Astrocyte of the spinal cord (primary cell): ENCODE results near the gene RPS15.
A peak's percentile ranks its signal among the peaks of the same experiment; 100 is the strongest.

ENCODE experiments used
- DNase-seq: peaks from one replicate; pipeline ENCODE4 v3.0.0; 2011; ENCODE audit warnings: low read depth, low spot score
- H3K4me3 ChIP-seq: 2 replicates; pipeline ENCODE4 v1.5.1; 2011; ENCODE audit warnings: low read depth, mild to moderate bottlenecking, low read length, moderate library complexity
- in situ Hi-C: cut with HindIII; loops from 2 replicates; pipeline ENCODE4 v1.10.0; 2017; ENCODE audit warnings: low sequenced_read_pairs
- TF ChIP-seq, protein P1 (sequence below): IDR thresholded peaks from 2 replicates; pipeline ENCODE4 v1.5.1; 2012; ENCODE audit warnings: low read depth, mild to moderate bottlenecking, low read length, inconsistent platforms

RPS15 gene

DNA sequence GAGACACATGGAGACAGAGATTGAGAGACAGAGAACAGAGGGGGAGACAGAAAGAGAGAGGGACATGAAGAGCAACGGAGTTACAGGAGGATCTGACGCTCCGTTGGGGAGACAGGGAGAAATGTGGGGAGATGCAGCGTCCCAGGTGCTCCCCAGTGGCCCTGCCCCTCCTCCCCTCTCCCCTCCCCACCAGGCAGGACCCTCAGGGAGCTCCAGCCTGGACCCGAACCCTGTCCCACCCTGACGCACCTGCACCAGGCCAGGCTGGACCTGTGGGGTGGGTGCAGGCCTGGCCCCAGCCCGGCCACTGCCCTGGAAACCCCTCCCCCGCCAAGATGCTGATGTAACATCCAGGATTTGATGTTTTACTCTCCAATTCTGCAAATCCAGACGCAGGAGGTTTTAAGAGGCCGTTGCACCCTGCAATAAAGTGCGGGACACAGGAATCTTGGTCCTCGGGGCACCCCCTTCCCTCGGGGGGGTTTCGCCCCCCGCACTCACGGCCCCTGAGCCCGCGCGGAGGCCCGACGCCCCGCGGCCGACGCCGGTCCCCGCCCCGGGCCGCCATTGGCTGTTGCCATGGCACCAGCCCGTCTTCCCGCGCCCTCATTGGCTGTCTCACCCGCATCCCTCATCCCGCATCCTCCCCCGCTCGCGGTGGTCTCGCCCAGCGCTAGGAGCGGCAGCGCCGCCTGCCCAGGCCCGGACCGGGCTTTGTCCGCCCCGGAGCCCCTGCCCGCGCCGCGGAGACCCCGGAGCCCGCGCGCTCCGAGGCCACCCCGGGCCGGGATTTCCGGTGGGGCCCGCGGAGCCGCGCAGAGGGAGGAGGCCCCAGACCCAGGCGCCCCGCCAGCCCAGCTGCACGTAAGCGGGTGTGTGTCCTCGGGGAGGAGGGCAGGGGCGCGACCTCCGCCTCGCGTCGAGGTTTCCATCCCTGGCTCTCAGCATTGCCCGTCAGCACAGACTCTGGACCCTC lies 11.6 kb downstream of the RPS15 start, which contains the start of gene APC2:
APC2 (plus strand) TSS at position 655 of the 976 bp plus-strand sequence. CDS start 2,881 bp downstream, outside the sequence.
- peak; percentile 22 for DNase-seq
- in situ Hi-C loops, result no loop called here
- H3K4me3 ChIP-seq, result no peak within 1 kb of the TSS
- TF ChIP-seq, protein P1, sequence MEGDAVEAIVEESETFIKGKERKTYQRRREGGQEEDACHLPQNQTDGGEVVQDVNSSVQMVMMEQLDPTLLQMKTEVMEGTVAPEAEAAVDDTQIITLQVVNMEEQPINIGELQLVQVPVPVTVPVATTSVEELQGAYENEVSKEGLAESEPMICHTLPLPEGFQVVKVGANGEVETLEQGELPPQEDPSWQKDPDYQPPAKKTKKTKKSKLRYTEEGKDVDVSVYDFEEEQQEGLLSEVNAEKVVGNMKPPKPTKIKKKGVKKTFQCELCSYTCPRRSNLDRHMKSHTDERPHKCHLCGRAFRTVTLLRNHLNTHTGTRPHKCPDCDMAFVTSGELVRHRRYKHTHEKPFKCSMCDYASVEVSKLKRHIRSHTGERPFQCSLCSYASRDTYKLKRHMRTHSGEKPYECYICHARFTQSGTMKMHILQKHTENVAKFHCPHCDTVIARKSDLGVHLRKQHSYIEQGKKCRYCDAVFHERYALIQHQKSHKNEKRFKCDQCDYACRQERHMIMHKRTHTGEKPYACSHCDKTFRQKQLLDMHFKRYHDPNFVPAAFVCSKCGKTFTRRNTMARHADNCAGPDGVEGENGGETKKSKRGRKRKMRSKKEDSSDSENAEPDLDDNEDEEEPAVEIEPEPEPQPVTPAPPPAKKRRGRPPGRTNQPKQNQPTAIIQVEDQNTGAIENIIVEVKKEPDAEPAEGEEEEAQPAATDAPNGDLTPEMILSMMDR, result no peak

DNA sequence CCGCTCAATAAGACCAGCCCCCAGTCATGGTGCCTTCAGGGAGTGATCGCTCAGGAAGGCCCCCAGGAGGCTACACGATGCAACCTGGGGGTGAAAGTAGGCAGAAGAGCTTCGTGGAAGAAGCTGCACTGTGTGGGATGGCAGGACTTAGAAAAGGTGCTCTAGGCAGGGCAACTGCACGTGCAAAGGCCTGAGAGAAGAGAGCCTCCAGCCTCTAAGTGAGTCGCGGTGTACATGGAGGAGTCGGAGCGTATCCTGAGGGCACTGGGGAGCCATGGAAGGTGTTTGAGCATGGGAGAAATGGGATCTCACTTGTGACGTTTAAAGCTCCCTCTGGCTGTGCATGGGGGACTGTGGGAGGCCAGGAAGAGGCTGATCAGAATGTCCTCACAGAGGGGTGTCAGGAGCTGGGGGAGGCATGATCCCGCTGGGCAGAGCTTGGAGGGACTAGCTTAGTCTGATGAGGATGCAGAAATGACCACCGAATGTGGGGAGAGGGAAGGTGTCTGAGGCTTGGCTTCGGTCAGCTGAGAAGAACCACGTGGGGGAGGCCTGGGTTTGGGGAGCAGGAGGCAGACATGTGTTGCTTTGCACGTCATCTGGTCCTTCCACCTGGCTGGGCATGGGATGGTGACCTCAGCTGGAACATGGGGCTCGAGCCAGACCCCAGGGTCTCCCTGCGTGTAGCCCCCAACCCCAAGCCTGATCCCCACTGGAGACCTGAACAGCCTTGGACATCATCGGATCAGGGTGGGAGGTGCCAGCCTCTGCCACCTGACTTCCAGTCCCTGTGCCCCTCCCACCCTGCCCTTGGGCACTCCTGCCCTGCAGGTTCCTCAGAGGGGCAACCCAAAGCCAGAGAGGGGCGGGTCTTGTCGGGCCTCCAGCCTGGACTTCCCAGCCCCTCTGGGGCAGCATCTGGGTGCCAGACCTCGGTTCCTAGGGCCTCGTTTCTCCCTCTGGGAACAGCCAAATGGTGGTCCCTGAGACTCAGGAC lies 12.8 kb downstream of the RPS15 start:
- H3K4me3 ChIP-seq, result no peak overlapping the region
- DNase-seq, result no peak
- TF ChIP-seq, protein P1, result no peak
- in situ Hi-C loops, result no loop called here

DNA sequence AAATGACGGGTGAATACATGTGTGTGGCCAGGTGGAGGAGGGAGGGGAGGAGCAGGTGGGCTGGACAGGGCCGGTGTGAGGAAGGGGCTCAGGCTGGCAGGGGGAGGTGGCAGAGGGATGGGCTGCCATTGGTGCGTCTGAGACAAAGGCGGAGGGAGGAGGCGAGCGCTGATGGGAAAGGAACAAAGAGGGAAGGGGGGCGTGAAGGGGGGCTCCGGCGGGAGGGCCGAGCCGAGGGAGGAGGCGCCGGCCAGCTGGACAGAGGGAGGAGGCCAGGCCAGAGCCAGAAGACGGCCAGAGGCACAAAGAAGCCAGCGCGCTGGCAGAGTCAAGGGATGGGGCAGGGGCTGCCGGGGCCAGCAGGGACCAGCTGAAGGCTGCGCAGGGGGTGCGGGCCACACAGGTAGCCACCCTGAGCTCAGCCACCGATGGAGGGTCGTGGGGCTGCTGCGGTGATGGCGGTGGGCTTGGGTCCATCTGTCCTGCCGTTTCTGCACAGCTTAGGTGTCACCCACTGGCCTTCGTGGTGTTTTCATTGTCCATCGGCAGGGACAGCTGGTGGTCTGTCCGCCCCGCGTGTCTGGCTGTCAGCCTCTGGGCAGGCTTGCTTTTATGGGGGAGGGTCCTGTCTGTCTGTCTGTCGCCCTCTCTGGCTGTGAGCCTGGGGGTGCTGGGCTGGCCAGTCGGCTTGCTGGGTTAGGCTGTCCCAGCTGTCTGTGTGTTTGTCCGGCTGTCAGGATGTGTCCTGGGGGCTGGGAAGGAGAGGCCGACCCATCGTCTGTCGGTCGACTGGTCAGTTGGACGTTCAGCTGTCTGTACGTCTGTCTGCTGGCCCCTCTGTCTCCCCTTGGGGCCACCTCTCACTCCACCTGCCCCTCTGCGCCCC lies 14.0 kb downstream of the RPS15 start:
- in situ Hi-C loops, result no loop called here
- TF ChIP-seq, protein P1, result no peak
- H3K4me3 ChIP-seq, result no peak overlapping the region
- DNase-seq, result no peak

DNA sequence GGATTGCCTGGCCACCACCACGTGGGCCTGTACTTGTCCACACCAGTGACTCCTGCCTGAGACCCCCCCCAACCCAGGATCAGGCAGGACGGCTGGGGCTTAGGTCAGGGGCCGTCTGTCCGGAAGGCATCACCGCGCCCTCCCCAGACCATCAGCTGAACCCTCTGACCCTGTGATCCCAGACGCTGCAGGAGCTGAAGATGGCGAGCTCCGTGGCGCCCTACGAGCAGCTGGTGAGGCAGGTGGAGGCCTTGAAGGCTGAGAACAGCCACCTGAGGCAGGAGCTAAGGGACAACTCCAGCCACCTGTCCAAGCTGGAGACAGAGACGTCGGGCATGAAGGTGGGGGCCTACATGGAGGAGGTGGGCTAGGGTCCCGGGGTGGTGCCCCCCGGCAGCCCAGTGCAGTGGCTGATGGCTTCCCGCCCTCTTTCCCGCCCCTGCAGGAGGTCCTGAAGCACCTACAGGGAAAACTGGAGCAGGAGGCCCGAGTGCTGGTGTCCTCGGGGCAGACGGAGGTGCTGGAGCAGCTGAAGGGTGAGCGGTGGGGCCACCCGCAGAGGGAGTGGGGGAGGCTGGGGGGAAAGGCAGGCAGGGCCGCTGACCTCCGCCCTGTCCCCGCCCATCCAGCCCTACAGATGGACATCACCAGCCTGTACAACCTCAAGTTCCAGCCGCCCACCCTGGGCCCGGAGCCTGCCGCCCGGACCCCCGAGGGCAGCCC lies 14.8 kb downstream of the RPS15 start:
- no peak for DNase-seq
- TF ChIP-seq, protein P1, result no peak
- in situ Hi-C loops, result no loop called here
- no peak overlapping the region for H3K4me3 ChIP-seq

DNA sequence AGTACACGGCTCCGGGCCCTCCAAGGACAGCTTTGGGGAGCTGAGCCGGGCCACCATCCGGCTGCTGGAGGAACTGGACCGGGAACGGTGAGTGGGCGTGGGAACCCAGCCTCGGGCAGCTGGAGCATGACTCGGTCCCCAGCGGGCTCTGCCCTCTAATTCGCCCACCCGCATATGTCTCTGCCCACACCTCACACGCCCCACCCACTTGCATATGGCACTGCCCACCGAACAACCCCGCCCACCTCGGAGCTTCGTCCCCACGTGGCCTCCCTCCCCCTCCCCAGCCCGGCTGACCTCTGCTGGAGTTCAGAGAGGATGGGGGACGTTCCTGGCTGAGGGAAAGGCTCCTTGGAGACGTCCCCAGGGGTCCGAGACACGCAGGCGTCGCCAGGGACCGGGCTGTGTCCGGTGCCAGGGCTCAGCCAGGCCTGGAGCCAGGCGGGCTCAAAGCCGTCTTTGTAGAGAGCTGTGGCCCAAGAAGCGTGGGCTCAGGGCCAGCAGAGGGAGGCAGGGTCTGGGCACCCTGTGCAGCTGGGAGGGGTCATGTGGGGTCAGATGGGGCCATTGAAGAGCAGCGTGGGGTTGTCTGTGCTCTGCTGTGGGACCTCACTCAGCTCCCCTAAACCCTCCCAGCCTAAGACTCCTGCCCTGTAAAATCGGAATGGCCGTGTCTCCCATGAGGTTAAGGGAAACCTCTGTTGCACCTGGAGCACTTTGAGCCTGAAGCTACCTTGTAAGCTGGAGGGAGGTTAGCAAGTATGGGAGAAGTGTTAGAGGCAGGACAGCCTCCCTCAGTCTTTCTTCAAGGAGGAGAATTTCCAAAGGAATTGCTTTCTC lies 15.5 kb downstream of the RPS15 start:
- H3K4me3 ChIP-seq, result no peak overlapping the region
- TF ChIP-seq, protein P1, result no peak
- in situ Hi-C loops, result no loop called here
- DNase-seq, result no peak
